ENCODE data around the gene NAP1L1.

The NAP1L1 gene

DNA sequence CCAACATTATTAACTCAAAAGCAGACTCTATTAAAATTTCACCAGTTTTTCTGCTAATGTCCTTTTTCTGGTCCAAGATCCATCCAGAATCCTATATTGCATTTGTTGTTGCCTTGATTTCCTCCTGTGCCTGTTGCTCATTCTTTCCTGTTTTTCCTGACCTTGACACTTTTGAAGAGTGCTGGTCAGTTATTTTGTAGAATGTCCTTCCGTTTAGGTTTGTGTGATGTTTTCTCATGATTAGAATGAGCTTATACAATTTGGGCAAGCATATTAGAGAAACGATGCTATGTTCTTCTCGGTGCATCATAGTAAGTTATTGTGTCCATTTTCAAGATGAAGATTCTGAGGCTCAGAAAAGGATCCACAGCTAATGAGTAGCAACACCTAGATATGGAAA is 86.8 kb downstream of the NAP1L1 start:
- no peak overlapping the region for H3K4me3 ChIP-seq (replicated peaks; ENCODE audit: insufficient read depth, low read length)
- H3K27me3 ChIP-seq (ENCODE audit: insufficient read depth, poor library complexity, severe bottlenecking), result no peaks in the 10 kb centered on the region
- H3K27ac ChIP-seq (replicated peaks), result no peak overlapping the region
- TF ChIP-seq SPI1 (IDR thresholded peaks at IDR 0.05; ENCODE audit: borderline replicate concordance, low read depth) (no peak), POLR2AphosphoS5 (IDR thresholded peaks at IDR 0.05; ENCODE audit: low read depth) (no peak), GABPA (IDR thresholded peaks at IDR 0.05; ENCODE audit: low read depth) (no peak)
- TF ChIP-seq, protein P1, sequence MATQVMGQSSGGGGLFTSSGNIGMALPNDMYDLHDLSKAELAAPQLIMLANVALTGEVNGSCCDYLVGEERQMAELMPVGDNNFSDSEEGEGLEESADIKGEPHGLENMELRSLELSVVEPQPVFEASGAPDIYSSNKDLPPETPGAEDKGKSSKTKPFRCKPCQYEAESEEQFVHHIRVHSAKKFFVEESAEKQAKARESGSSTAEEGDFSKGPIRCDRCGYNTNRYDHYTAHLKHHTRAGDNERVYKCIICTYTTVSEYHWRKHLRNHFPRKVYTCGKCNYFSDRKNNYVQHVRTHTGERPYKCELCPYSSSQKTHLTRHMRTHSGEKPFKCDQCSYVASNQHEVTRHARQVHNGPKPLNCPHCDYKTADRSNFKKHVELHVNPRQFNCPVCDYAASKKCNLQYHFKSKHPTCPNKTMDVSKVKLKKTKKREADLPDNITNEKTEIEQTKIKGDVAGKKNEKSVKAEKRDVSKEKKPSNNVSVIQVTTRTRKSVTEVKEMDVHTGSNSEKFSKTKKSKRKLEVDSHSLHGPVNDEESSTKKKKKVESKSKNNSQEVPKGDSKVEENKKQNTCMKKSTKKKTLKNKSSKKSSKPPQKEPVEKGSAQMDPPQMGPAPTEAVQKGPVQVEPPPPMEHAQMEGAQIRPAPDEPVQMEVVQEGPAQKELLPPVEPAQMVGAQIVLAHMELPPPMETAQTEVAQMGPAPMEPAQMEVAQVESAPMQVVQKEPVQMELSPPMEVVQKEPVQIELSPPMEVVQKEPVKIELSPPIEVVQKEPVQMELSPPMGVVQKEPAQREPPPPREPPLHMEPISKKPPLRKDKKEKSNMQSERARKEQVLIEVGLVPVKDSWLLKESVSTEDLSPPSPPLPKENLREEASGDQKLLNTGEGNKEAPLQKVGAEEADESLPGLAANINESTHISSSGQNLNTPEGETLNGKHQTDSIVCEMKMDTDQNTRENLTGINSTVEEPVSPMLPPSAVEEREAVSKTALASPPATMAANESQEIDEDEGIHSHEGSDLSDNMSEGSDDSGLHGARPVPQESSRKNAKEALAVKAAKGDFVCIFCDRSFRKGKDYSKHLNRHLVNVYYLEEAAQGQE (IDR thresholded peaks at IDR 0.05; ENCODE audit: insufficient replicate concordance, low read depth), result no peak
- TF ChIP-seq, protein P2, sequence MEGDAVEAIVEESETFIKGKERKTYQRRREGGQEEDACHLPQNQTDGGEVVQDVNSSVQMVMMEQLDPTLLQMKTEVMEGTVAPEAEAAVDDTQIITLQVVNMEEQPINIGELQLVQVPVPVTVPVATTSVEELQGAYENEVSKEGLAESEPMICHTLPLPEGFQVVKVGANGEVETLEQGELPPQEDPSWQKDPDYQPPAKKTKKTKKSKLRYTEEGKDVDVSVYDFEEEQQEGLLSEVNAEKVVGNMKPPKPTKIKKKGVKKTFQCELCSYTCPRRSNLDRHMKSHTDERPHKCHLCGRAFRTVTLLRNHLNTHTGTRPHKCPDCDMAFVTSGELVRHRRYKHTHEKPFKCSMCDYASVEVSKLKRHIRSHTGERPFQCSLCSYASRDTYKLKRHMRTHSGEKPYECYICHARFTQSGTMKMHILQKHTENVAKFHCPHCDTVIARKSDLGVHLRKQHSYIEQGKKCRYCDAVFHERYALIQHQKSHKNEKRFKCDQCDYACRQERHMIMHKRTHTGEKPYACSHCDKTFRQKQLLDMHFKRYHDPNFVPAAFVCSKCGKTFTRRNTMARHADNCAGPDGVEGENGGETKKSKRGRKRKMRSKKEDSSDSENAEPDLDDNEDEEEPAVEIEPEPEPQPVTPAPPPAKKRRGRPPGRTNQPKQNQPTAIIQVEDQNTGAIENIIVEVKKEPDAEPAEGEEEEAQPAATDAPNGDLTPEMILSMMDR (IDR thresholded peaks at IDR 0.05; ENCODE audit: insufficient read depth, low read length), result no peak
- no peak for DNase-seq (ENCODE audit: low read depth in 1 of 2, low spot score in 1 of 2)

DNA sequence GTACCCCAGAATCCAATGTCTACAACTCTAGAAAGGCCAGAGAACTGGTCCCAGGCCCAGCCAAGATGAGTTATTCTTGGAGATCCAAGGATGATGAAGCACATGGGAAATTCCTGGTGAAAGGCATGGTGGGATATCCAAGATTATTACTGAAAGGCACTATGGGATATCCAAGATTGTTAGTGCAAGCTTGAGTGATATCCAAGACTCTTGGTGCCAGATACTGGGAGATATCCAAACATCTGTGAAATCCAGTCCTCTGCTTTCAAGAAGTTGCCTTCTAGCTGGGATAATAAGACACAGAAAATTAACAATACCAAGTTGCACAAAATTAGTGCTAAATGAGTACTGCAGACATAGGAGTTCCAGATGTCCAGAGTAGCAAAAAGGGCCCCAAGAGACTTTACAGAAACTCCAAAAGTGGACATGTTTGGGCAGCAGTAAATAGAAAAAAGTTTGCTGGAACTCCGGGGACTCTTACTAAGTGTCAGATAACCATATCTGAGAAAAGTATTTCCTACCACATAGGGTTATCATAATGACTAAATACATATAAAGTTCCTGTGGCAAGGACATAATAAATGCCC is 87.5 kb downstream of the NAP1L1 start:
- Histone ChIP-seq H3K27me3 (ENCODE audit: insufficient read depth, poor library complexity, severe bottlenecking) (no peaks in the 10 kb centered on the region), H3K27ac (replicated peaks) (no peak overlapping the region), H3K4me3 (replicated peaks; ENCODE audit: insufficient read depth, low read length) (no peak overlapping the region)
- TF ChIP-seq, protein P2 (IDR thresholded peaks at IDR 0.05; ENCODE audit: insufficient read depth, low read length), result no peak
- TF ChIP-seq POLR2AphosphoS5 (IDR thresholded peaks at IDR 0.05; ENCODE audit: low read depth) (no peak), GABPA (IDR thresholded peaks at IDR 0.05; ENCODE audit: low read depth) (no peak), SPI1 (IDR thresholded peaks at IDR 0.05; ENCODE audit: borderline replicate concordance, low read depth) (no peak)
- TF ChIP-seq, protein P1 (IDR thresholded peaks at IDR 0.05; ENCODE audit: insufficient replicate concordance, low read depth), result no peak
- no peak for DNase-seq (ENCODE audit: low read depth in 1 of 2, low spot score in 1 of 2)

DNA sequence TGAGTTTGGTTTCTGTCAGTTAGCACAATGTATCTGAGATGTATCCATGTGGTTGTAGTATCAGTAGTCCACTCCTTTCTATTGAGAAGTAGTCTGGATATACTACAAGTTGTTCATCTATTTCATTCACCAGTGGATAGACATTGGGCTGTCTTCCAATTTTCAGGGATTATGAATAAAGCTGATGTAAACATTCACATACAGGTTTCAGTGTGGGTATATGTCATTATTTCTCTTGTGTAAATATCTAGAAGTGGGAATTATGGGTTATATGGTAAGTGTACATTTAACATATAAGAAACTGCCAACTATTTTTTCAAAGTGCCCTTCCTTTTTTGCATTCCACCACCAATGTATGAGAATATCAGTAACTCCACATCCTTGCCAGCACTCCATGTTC is 88.8 kb downstream of the NAP1L1 start:
- DNase-seq (ENCODE audit: low read depth in 1 of 2, low spot score in 1 of 2), result no peak

More for the DNA sequence above, 88.8 kb downstream of the NAP1L1 start:
- no peak overlapping the region for H3K4me3 ChIP-seq (replicated peaks; ENCODE audit: insufficient read depth, low read length)
- no peaks in the 10 kb centered on the region for H3K27me3 ChIP-seq (ENCODE audit: insufficient read depth, poor library complexity, severe bottlenecking)
- no peak overlapping the region for H3K27ac ChIP-seq (replicated peaks)
- TF ChIP-seq, protein P1 (IDR thresholded peaks at IDR 0.05; ENCODE audit: insufficient replicate concordance, low read depth), result no peak
- TF ChIP-seq GABPA (IDR thresholded peaks at IDR 0.05; ENCODE audit: low read depth) (no peak), SPI1 (IDR thresholded peaks at IDR 0.05; ENCODE audit: borderline replicate concordance, low read depth) (no peak), POLR2AphosphoS5 (IDR thresholded peaks at IDR 0.05; ENCODE audit: low read depth) (no peak)
- TF ChIP-seq, protein P2 (IDR thresholded peaks at IDR 0.05; ENCODE audit: insufficient read depth, low read length), result no peak
